Loucy (cell line): ENCODE results near the gene CTXN3.

ENCODE experiments used
- EZH2phosphoT487 ChIP-seq: fragments of 200-600 bp; IDR thresholded peaks from 2 replicates; pipeline ENCODE4 v1.6.1; 2018; ENCODE audit warnings: antibody characterized with exemption, mild to moderate bottlenecking, moderate library complexity, borderline replicate concordance
- TF ChIP-seq, protein P1 (sequence below): fragments of 200-600 bp; sonication (generic); conservative IDR thresholded peaks from 2 replicates; pipeline ENCODE4 v1.5.1; 2014; ENCODE audit warnings: mild to moderate bottlenecking, antibody characterized with exemption, low read length

GRCh38 chr5:127696683-127697082 is 47.8 kb downstream of the CTXN3 start:
- TF ChIP-seq, protein P1, sequence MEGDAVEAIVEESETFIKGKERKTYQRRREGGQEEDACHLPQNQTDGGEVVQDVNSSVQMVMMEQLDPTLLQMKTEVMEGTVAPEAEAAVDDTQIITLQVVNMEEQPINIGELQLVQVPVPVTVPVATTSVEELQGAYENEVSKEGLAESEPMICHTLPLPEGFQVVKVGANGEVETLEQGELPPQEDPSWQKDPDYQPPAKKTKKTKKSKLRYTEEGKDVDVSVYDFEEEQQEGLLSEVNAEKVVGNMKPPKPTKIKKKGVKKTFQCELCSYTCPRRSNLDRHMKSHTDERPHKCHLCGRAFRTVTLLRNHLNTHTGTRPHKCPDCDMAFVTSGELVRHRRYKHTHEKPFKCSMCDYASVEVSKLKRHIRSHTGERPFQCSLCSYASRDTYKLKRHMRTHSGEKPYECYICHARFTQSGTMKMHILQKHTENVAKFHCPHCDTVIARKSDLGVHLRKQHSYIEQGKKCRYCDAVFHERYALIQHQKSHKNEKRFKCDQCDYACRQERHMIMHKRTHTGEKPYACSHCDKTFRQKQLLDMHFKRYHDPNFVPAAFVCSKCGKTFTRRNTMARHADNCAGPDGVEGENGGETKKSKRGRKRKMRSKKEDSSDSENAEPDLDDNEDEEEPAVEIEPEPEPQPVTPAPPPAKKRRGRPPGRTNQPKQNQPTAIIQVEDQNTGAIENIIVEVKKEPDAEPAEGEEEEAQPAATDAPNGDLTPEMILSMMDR = no peak
- no peak for TF ChIP-seq EZH2phosphoT487
